ENCODE results near the gene ACP4. TPM values are rescaled to one million over a fixed set of nuclear protein-coding genes. Genes with fewer than 3 reads are reported as not detected.

ACP4 gene
- total RNA-seq, 2 donors from 2014 or later: not detected

- Histone ChIP-seq H3K9ac (ENCODE audit: extremely low read depth, low read length, poor library complexity, severe bottlenecking) (no peak within 1 kb of the TSS), H3K4me3 (ENCODE audit: low read length) (no peak within 1 kb of the TSS), H3K27ac (ENCODE audit: low read depth, low read length) (no peak within 1 kb of the TSS), H3K36me3 (ENCODE audit: control insufficient read depth, insufficient read depth, low read length) (no peaks in the 10 kb centered on the region), H3K27me3 (ENCODE audit: control insufficient read depth, insufficient read depth, low read length, poor library complexity, severe bottlenecking) (peaks cover 26% of the 10 kb centered on the region), H3K4me1 (ENCODE audit: control insufficient read depth, insufficient read depth, low read length) (no peaks in the 10 kb centered on the region), H3K9me3 (ENCODE audit: control insufficient read depth, low read length) (no peaks in the 10 kb centered on the region)
- peaks cover 68% of the 10 kb centered on the region for H3K27me3 Mint-ChIP-seq (ENCODE audit: insufficient read depth)
- 71 to 78% methylated on average over 3 to 8 of the region's 8 CpGs for WGBS, 2 experiments (ENCODE audit: insufficient coverage in 1 of 2, insufficient read length in 1 of 2)
- no peaks in the 10 kb centered on the region for H3K36me3 Mint-ChIP-seq (ENCODE audit: low read depth)
- H3K9me3 Mint-ChIP-seq: no peaks in the 10 kb centered on the region
- no peak within 1 kb of the TSS for H3K27ac Mint-ChIP-seq
- no peak within 1 kb of the TSS for H3K4me3 Mint-ChIP-seq
- TF ChIP-seq CTCF (conservative IDR thresholded peaks at IDR 0.05): no peak
- no peak for DNase-seq
- peaks cover 2% of the 10 kb centered on the region for H3K4me1 Mint-ChIP-seq
Observed at GRCh38 chr19:50833117-50833801, 43.0 kb downstream of the ACP4 start, which contains the start of gene KLK15. Gene KLK15, minus strand, starts transcription at chr19:50833574. Its CDS starts 2,082 bp downstream, at chr19:50831492.

- WGBS, 2 experiments (ENCODE audit: insufficient coverage in 1 of 2, insufficient read length in 1 of 2): 92 to 94% methylated on average over 4 to 6 of the region's 6 CpGs
- no peaks in the 10 kb centered on the region for H3K9me3 ChIP-seq (ENCODE audit: control insufficient read depth, low read length)
- Mint-ChIP-seq H3K9me3 (no peaks in the 10 kb centered on the region), H3K27me3 (ENCODE audit: insufficient read depth) (peaks cover 70% of the 10 kb centered on the region), H3K4me3 (no peak overlapping the region), H3K4me1 (peaks cover 2% of the 10 kb centered on the region), H3K27ac (no peak overlapping the region), H3K36me3 (ENCODE audit: low read depth) (no peaks in the 10 kb centered on the region)
- no peak for TF ChIP-seq CTCF (conservative IDR thresholded peaks at IDR 0.05)
- peaks cover 26% of the 10 kb centered on the region for H3K27me3 ChIP-seq (ENCODE audit: control insufficient read depth, insufficient read depth, low read length, poor library complexity, severe bottlenecking)
- no peak for DNase-seq
- H3K4me1 ChIP-seq (ENCODE audit: control insufficient read depth, insufficient read depth, low read length): no peaks in the 10 kb centered on the region
- H3K27ac ChIP-seq (ENCODE audit: low read depth, low read length): no peak overlapping the region
- H3K4me3 ChIP-seq (ENCODE audit: low read length): no peak overlapping the region
- no peaks in the 10 kb centered on the region for H3K36me3 ChIP-seq (ENCODE audit: control insufficient read depth, insufficient read depth, low read length)
- H3K9ac ChIP-seq (ENCODE audit: extremely low read depth, low read length, poor library complexity, severe bottlenecking): no peak overlapping the region
Observed at GRCh38 chr19:50833802-50834167, 43.6 kb downstream of the ACP4 start.

- peaks cover 2% of the 10 kb centered on the region for H3K4me1 Mint-ChIP-seq
- TF ChIP-seq CTCF (conservative IDR thresholded peaks at IDR 0.05): no peak
- H3K4me3 ChIP-seq (ENCODE audit: low read length): peak overlapping the region; percentile 80
- no peaks in the 10 kb centered on the region for H3K4me1 ChIP-seq (ENCODE audit: control insufficient read depth, insufficient read depth, low read length)
- no peak overlapping the region for H3K27ac ChIP-seq (ENCODE audit: low read depth, low read length)
- peaks cover 72% of the 10 kb centered on the region for H3K27me3 Mint-ChIP-seq (ENCODE audit: insufficient read depth)
- no peaks in the 10 kb centered on the region for H3K36me3 Mint-ChIP-seq (ENCODE audit: low read depth)
- H3K27ac Mint-ChIP-seq: peak overlapping the region; percentile 35
- H3K27me3 ChIP-seq (ENCODE audit: control insufficient read depth, insufficient read depth, low read length, poor library complexity, severe bottlenecking): peaks cover 26% of the 10 kb centered on the region
- peak overlapping the region; percentile 34 for H3K9ac ChIP-seq (ENCODE audit: extremely low read depth, low read length, poor library complexity, severe bottlenecking)
- no peak for DNase-seq
- H3K4me3 Mint-ChIP-seq: peak overlapping the region; percentile 72
- WGBS, 2 experiments (ENCODE audit: insufficient coverage in 1 of 2, insufficient read length in 1 of 2): 43 to 75% methylated on average over 4 to 13 of the region's 13 CpGs
- no peaks in the 10 kb centered on the region for H3K9me3 ChIP-seq (ENCODE audit: control insufficient read depth, low read length)
- H3K9me3 Mint-ChIP-seq: no peaks in the 10 kb centered on the region
- no peaks in the 10 kb centered on the region for H3K36me3 ChIP-seq (ENCODE audit: control insufficient read depth, insufficient read depth, low read length)
Observed at GRCh38 chr19:50835103-50835784, 45.0 kb downstream of the ACP4 start.
